ENCODE results near the gene BIRC2.

BIRC2 gene

DNA sequence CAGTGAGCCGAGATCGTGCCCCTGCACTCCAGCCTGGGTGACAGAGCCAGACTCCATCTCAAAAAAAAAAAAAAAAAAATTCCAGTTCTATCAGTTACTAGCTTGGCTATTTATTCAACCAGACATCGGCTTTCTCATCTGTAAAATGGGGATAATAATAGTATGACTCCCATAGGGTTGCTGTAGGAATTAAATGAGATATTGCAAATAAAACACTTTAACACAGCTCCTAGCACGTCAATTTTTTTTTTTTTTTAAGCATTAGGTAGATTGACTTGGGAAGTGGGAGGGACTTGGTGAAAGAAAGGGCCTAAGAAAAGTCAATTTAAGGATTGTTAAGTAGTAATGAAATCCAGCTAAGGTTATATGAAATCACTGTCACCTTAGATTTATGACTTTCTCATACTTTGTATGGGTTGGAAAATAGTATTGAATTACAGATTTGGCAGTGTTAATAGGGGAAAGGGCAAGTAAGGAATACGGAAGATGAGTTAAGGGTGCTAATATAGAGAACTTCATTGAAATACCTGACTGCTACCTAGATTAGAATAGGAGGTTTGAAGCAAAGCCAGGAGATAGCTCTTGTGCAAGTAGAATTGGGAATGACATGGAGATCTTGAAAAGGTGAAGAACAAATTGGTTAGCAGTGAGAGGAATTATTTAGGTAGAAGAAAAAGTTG is 28.8 kb downstream of the BIRC2 start:
- DNase-seq = no peak

DNA sequence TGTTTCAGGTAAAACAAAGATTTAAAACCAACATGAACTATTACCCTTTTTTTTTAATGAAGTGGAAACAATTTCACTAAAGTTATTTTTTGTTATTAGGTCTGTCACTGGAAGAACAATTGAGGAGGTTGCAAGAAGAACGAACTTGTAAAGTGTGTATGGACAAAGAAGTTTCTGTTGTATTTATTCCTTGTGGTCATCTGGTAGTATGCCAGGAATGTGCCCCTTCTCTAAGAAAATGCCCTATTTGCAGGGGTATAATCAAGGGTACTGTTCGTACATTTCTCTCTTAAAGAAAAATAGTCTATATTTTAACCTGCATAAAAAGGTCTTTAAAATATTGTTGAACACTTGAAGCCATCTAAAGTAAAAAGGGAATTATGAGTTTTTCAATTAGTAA is 30.9 kb downstream of the BIRC2 start:
- DNase-seq = no peak

DNA sequence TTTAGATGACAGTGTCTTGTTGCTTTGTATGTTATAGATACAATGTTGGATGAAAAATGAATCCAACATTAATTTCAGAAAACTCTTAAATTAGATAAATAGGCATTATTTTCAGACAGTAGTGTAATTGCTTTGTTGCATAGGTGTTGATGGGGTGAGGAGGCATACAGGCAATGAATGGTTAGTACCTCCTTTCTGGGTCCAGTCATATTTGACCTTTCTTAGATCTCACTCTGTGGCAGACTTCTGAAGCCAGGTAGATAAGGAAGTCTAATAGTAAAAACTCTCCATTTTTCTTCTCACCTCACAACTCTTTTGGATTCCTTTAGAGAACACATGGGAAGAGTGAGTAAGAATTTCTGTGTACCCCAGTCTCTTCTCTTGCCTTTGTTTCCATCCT is 31.8 kb downstream of the BIRC2 start:
- DNase-seq = no peak

DNA sequence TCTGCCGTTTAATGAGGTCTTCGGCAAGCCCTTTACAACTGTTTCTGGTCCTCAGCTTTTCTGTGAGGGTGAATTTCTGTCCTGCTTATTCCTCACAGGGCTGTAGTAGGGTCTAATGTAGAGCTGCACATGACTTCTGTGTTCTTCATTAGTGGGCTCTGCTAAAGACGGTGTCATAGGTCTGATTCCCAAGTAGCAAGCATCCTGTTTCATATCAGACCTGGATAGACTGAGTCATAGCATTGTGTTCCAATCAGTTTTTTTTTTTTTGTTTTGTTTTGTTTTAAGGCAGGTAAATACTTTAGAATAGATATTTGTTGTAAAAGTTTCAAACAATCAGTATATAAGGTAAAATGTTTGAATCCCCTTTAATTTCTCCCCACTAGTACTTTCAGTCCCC is 35.4 kb downstream of the BIRC2 start:
- DNase-seq = no peak

DNA sequence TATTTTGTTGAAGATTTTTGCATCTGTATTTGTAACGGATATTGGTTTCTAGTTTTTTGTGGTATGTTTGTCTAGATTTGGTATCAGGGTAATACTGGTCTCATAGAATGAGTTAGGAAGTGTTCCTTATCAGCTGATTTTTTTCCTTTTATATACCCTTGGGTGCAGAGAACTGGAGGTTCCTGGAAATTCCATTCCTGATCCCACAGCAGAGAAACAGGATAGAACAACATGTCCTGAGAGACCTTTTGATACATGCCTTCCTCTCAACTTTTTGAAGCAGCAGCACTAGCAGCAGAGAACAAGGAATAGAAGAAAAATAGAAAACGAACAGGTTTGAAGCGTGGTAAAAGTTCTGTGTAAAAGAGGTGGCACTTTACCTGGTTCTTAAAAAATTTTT is 36.8 kb downstream of the BIRC2 start:
- DNase-seq = no peak

DNA sequence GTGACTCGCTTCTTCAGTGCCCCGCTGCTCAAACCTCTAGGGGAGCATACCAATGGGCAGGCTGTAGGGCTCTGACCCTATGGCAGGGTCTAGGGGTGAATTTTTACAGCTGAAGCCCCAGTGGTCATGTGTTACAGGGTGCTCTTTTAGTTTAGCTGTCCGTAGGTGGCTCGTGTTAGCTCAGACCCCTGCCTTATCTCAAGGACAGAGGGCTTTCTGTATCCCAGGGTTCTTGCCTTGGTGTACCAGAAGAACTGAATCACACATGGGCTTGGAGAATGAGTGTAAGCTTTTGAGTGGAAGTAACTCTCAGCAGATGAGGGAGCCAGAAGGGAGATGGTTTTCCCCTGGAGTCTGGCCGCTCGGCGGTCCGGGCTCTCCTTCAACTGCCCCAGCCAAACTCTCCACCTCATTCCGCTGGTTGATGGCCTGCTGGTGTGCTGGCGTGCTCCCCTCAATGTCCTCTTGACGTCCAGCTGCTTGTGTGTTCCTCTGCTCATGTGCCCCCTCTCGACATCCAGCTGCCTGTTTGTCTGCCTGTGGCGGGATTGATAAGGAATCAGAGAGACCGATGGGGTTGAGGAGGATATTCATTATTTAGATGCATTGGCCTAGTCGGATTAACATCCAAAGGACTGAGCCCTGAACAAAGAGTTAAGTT is 37.5 kb downstream of the BIRC2 start:
- DNase-seq = no peak

DNA sequence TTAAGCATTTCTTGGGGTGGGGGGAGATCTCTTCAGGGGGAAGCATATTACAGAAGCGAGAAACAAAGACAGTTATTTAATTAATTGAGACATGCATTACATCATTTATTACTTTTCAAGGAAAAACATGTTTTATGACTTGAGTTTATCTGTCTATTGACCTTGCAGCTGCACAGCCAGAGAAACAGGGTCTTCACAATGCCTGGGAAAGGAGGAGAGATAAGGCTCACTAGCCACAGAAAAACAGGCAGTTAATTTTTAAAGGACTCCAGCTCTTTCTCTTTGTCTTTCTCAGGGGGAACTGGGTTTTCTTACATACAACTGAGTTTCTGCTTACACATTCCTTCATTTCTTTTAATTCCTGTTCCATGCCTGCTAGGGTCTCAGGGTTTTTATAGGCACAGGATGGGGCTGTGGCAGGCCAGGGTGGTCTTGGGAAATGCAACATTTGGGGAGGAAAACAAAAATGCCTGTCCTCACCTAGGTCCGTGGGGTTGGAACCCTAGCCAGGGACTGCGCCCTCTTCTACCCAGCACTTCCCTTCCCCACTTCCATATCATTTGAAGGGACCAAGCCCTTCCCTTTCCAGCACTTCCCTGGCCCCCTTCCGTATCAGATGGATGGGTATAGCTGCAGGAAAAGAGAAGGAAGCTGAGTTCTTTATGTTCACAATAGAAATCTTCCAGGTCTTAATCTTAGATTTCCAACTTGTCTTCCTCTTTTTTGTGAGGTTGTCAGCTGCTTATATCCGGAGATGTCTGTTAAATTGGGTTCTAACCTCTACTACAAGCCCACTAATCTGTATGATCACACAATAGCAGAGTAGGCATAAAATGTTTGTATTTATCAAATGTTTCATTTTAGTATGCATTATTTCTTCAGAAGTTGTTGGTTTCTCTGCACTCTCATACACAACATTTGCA is 38.3 kb downstream of the BIRC2 start:
- no peak for DNase-seq

DNA sequence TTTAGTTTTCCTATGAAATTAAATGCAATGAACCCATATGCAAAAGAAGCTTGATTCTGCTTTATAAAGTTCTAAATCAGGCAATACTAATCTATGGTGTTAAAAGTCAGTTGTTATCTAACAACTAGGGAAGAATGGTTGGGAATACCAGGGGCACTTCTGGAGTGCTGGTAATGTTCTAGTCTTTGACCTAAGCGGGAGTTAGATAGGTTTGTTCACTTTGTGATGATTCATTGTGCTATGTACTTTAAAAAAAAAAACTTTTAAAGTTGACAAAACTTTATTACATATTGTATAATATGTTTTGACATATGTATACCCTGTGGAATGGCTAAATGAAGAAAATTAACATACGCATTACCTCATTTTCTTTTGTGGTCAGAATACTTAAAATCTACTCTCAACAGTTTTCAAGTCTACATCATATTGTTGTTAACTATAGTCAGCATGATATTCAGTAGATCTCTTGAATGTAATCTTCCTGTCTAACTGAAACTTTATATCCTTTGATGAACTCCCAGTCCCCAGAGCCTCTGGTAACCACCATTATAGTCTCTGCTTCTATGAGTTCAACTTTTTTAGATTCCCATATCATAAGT is 39.2 kb downstream of the BIRC2 start:
- no peak for DNase-seq

DNA sequence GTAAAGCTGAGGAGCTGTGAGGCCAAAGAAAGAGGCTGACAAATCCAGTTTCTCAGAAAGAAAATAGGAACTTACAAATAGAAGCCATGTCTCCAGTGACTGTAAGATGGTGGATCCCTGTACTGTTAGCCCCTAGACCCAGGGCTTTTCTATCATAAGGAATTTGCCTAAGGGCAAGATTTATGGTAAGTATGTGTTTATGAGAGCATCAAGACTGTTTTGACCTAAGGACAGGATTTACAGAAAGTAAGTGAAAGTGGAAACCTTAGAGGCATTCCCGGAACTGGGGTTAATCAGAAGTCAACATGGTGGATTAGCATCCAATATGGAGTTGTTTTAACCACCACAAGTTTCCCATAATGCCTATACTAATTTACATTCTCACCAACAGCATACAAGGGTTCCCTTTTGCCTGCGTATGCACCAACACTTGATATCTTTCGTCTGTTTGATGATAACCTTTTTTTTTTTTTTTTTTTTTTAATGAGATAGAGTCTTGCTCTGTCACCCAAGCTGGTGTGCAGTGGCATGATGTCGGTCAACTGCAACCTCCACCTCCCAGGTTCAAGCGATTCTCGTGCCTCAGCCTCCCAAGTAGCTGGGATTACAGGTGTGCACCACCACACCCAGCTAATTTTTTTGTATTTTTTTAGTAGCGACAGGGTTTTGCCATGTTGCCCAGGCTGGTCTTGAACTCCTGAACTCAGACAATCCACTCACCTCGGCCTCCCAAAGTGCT is 40.2 kb downstream of the BIRC2 start:
- no peak for DNase-seq

DNA sequence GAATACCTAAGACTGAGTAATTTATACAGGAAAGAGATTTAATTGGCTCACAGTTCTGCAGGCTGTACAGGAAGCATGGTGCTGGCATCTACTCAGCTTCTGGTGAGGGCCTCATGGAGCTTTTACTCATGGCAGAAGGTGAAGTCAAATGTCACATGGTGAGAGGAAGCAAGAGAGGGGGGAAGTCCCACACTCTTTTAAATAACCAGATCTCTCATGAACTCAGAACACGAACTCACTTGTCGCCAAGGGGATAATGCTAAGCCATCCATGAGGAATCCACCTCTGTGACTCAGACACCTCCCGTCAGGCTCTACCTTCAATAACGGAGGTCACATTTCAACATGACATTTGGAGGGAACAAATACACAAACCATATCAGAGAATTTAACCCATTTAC is 42.2 kb downstream of the BIRC2 start:
- no peak for DNase-seq

DNA sequence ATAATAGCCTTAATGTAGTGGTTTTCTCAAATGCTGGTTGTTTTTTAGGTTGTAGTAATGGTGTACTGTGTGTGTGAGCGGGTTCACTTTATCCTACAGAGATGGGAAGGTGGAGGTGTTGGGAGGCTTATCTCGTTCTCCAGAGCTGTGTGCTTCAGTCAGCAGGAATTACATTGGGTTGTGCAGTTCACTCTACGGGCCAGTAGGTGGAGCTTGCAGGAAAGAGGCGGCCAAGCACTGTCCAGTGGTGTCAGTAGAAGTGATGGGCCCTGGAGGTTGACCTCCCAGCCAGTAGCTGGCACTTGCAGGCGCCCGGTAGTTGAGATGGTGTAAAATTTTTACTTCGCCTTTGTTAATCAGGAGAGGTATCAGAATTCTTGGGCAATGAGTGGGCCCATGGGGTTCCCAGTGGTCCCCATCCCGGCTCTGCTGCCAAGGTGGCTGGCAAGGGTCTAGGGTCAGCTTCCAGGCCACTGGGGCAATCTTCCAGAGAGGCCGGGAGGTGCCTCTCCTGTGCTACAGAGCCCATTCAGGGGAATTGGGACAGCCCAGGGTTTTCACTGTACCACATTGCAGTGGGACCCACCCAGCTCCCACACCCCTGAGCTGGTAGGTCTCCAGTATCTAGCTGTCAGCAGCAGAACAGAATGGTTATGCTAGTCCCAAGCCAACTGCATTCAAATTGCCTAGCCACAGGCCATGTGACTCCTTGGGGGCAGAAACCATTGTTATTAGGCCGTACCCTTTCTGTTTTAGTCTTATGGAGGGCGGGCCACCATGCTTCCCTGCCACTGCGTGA is 43.9 kb downstream of the BIRC2 start:
- DNase-seq = peak; percentile 67

DNA sequence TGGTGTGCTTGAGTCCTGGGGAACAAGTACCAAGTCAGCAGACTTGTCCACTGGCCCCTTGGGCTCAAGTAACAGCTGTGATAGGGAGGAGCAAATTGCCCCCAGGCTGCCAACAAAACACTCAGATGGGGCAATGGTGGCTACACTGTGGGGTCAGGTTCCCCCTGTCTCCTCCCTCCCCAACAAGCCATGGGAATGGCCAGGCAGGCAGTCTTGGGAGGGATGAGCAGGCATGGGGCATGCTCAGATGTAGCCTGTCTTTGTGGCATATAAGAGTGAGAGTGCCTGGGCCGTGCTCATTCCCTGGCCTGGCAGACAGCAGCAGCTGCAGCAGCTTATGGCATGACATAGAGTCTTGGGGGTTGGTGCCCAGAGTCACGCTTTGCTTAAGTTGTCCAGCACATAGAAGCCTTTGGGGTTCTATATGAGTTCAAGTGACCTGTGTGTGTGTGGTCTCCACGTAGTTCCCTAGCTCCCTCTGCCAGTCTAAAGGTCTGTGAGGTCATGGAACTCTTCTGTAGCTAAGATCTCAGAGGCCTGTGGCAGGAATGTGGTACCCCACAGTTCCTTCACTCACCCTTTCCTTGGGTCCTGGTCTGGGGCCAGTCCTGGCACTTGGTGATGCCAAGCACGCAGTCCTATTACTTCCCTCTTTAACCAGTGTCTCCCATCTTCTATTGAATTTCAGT is 44.7 kb downstream of the BIRC2 start:
- DNase-seq = no peak

DNA sequence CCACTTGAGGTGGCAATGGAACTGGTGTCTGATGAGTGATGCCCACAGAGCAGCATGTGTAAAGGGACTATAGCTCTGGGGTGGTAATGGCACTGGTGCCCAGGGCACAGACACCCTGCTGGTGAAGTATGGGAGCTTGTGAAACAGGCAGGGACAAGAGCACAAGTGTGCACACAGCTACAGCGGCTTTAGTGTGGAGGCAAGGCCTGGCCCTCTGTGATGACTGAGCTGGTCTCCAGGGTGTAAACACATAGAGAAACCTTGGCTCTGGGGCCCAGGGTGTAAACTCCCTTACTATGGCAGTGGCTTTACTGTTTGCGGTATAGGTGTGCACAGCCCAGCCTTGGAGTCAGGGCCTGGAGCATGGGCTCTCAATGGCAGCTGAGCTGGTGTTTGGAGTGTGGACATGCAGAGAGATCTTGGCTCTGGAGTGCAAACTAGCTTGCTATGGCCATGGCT is 46.3 kb downstream of the BIRC2 start:
- no peak for DNase-seq

DNA sequence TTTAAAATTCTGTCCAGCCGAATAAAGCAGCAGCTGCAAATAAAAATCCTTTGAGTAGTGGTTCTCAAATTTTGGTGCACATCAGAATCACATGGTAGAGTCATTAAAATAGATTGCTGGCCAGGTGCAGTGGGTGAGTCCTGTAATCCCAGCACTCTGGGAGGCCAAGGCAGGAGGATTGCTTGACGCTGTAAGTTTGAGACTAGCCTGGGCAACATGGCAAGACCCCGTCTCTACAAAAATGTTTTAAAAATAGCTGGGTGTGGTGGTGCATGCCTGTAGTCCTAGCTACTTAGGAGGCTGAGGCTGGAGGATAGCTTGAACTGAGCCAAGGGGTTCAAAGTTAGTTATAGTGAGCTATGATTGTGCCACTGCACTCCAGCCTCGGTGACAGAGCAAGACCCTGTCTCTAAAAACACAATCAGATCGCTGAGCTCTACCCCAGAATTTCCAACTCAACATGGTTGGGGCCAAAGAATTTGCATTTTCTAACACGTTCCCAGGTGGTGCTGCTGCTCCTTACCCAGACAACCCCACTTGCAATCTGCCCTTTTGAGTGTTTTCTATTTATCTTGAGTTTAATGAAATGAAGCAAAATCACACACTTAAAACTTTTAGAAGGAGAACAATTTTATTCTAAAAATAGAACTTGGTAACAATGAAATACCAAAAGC is 48.8 kb downstream of the BIRC2 start:
- no peak for DNase-seq

DNA sequence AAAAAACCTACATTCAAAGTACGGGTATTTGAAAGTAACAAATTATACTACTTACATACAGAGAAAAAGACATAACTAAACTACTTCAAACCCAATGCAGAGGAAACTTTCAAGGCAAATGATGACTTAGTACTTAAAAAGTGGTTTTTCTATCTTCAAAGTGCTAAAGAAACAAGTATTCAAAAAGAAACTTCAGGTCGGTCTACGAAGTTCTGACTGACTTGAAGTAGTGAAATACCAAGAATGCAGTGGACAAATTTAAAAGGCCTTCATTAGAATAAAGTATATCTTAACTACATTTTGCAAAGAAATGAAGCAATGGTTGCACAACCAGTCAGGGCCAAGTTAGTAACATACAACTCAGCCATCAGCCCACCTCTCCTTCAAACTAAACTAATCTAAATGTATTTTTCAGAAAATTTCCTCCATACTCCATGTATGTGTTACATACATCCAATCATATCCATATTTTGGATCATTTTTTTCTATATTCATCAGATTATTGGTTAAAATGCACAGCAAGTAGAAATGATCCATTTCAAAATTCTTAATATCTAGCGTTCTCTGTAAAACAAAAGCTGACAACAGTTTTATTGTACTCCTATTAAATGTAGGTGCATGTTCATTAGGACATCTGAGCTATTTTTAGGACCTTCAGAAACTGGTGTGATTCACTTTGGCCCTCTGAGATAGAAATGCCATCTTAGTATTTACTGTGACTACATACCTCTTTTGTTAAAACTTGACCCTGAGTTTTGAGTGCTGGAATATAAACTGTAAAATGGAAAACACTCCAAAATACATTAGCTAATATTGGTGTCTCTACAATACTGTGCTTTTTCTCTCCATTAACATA is 49.9 kb downstream of the BIRC2 start:
- DNase-seq = no peak

DNA sequence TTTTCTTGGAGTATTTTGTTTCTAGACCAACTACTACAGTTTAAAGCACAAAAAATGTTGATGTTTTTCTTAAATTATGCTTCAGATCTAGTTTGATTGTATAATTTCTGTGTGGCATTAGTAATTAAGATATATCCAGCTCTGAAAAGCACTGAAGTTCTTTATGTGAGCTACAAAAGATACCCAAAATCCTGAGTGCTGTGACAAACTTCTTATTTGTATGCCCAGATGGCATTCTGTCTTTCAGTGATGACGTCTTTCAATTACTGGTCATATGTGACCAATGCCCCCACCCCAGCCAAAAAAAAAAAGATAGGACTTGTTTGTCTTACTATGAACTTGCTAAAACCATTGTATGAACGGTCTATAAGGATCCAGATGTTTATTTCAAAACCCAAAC is 51.3 kb downstream of the BIRC2 start:
- no peak for DNase-seq

DNA sequence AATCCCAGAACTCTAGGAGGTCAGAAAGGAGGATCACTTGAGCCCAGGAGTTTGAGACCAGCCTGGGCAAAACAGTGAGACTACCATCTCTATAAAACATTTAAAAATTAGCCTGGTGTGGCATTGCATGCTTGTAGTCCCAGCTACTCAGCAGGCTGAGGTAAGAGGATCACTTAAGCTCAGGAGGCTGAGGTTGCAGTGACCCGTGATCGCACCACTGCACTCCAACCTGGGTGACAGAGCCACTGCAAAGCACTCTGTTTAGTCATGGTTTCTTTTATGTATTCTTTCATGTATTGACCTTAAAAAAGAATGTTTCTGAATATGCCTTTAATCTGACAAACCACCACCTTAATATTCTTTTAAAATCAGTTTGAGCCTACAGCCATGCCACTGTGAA is 52.2 kb downstream of the BIRC2 start:
- no peak for DNase-seq

DNA sequence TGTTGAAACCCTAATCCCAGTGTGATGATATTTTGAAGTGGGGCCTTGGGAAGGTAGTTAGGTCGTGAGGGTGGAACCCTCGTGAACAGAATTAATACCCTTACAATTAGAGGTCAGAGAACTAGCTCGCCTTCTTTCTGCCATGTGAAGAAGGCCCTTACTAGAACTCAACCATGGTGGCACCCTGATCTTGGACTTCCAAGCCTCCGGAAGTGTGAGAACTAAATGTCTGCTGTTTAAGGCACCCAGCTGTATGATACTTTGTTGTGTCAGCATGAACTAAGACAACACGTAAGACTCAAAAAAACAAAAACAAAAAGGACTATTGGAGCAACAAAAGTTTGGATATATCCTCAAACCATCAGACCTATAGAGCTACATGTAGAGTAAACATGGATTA is 53.6 kb downstream of the BIRC2 start:
- no peak for DNase-seq

DNA sequence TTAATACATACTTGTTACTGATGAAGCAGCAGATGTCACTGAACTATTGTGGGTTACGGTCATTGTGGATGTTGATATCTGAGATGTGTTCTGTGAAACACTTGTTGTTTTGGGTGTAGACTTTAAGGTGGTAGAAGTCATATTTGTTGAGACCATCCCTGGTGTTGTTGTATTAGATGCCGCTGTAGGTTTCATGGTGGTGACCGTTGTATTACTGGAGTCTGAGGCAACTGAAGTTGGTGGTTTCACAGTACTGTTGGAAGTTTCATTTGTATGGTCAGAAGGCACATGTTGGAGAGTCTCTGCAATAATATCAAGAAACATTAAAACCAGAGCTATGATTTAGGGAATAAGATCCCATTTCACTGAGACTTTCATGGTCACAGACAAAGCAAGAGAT is 54.9 kb downstream of the BIRC2 start:
- no peak for DNase-seq

DNA sequence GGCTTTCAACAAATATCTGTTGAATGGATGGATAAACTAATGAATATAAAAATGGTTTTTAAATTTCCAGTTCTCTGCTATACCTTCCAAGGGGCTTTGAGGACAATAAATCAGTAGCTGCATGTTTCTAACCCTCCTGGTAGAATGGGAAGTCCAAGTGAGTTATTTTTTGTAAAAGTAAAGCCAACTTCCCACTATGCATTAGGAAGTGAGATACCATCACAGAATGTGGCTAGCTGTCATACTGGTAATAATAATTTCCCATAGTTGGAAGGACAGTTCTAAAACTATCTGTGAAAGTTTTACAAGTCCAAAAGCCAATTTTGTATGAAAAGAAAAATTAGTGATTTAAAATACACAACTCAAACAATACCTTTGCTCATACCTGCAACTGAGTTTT is 55.5 kb downstream of the BIRC2 start:
- no peak for DNase-seq
